H1 (cell line): ENCODE results near the gene ELL. TPM values are rescaled to one million over a fixed set of nuclear protein-coding genes. Genes with fewer than 3 reads are reported as not detected.

Experiments
- CTCF ChIA-PET: fragments of 300-600 bp; sonication (Branson Sonifier 250); formaldehyde crosslinking; loops from one replicate; lab custom pipeline; 2021; ENCODE audit not compliant: partially characterized antibody; lab: Charles Lee
- POLR2A ChIA-PET: fragments of 300-600 bp; sonication (Branson Sonifier 250); formaldehyde crosslinking; loops from one replicate; lab custom pipeline; 2021; ENCODE audit warnings: inconsistent platforms; ENCODE audit not compliant: partially characterized antibody; lab: Charles Lee
- DNase-seq, 2 experiments: peaks; one replicate each; pipeline versions ENCODE4 v3.0.0 to v3.0.0-alpha.2; 2010 to 2022; ENCODE audit warnings: low spot score in 2 of 2, low read depth in 1 of 2, mixed read lengths in 1 of 2
- FAIRE-seq: peaks from 2 replicates; lab custom pipeline; 2011; peaks lifted over from hg19 to GRCh38; lab: Jason Lieb, UNC
- H2AFZ ChIP-seq: 2 replicates; pipeline ENCODE4 v1.8.1; 2012; ENCODE audit warnings: low read length, inconsistent platforms
- H2AK5ac ChIP-seq: 2 replicates; pipeline ENCODE4 v1.6.1; 2013; ENCODE audit warnings: low read depth, low read length
- H2BK120ac ChIP-seq: replicated peaks from 2 replicates; pipeline ENCODE3; 2013; ENCODE audit warnings: low read depth, low read length, inconsistent platforms
- H2BK12ac ChIP-seq: 2 replicates; pipeline ENCODE4 v1.6.1; 2013; ENCODE audit warnings: low read depth, low read length
- H2BK15ac ChIP-seq: 2 replicates; pipeline ENCODE4 v1.6.1; 2013; ENCODE audit warnings: low read length
- H2BK20ac ChIP-seq: 2 replicates; pipeline ENCODE4 v1.6.1; 2013; ENCODE audit warnings: low read length
- H2BK5ac ChIP-seq: 2 replicates; pipeline ENCODE4 v1.6.1; 2013; ENCODE audit warnings: low read depth, low read length
- H3K14ac ChIP-seq: 2 replicates; pipeline ENCODE4 v1.6.1; 2013; ENCODE audit warnings: inconsistent platforms; ENCODE audit not compliant: insufficient read length
- H3K18ac ChIP-seq: 2 replicates; pipeline ENCODE4 v1.6.1; 2013; ENCODE audit warnings: low read length; ENCODE audit errors: extremely low read depth
- H3K23ac ChIP-seq: 2 replicates; pipeline ENCODE4 v1.6.1; 2013; ENCODE audit warnings: inconsistent platforms; ENCODE audit not compliant: insufficient read length
- H3K23me2 ChIP-seq: 2 replicates; pipeline ENCODE4 v1.6.1; 2013; ENCODE audit warnings: low read depth, low read length
- H3K27ac ChIP-seq: 2 replicates; pipeline ENCODE4 v1.6.1; 2011; ENCODE audit warnings: low read depth, low read length, inconsistent platforms
- H3K27me3 ChIP-seq, 4 experiments: replicated peaks in 1 of 4; 1 replicate in 1 of 4; 2 replicates in 3 of 4; pipeline versions ENCODE4 v1.6.1 to v1.8.1; 2011 to 2013; ENCODE audit warnings: low read length in 3 of 4, mild to moderate bottlenecking in 3 of 4, inconsistent platforms in 2 of 4, mixed read lengths in 2 of 4, moderate library complexity in 1 of 4; ENCODE audit not compliant: control insufficient read depth in 3 of 4, insufficient read depth in 3 of 4; ENCODE audit errors: extremely low read depth in 1 of 4
- H3K36me3 ChIP-seq, 4 experiments: 2 replicates each; pipeline versions ENCODE4 v1.6.1 to v1.8.1; 2011 to 2013; ENCODE audit warnings: mild to moderate bottlenecking in 4 of 4, low read length in 3 of 4, moderate library complexity in 2 of 4, control low read depth in 1 of 4, inconsistent platforms in 1 of 4; ENCODE audit not compliant: insufficient read depth in 4 of 4, control insufficient read depth in 2 of 4
- H3K4ac ChIP-seq: replicated peaks from 2 replicates; pipeline ENCODE3; 2013; ENCODE audit warnings: low read length, low read depth, mixed read lengths, inconsistent platforms; ENCODE audit not compliant: insufficient read length
- H3K4me1 ChIP-seq, 4 experiments: replicated peaks in 1 of 4; 1 replicate in 1 of 4; 2 replicates in 3 of 4; pipeline versions ENCODE4 v1.6.1 to v1.8.1; 2011 to 2013; ENCODE audit warnings: low read length in 3 of 4, inconsistent platforms in 2 of 4, mixed read lengths in 1 of 4; ENCODE audit not compliant: insufficient read depth in 4 of 4, control insufficient read depth in 3 of 4
- H3K4me2 ChIP-seq, 2 experiments: 2 replicates each; pipeline versions ENCODE4 v1.6.1 to v1.8.1; 2011 to 2013; ENCODE audit warnings: low read depth in 2 of 2, low read length in 2 of 2, control low read depth in 1 of 2, inconsistent platforms in 1 of 2, mild to moderate bottlenecking in 1 of 2; ENCODE audit not compliant: insufficient read depth in 1 of 2
- H3K4me3 ChIP-seq, 4 experiments: fragments of 200-600, 300-600 bp in 1 of 4; sonication (generic), shearing (Covaris generic), sonication (Bioruptor Twin) in 1 of 4; 2 replicates each; pipeline versions ENCODE4 v1.5.1 to v1.8.1; 2011 to 2016; ENCODE audit warnings: low read length in 4 of 4, low read depth in 3 of 4, control low read depth in 2 of 4, inconsistent platforms in 2 of 4, mild to moderate bottlenecking in 2 of 4, mixed read lengths in 1 of 4, moderate library complexity in 1 of 4; ENCODE audit not compliant: insufficient read depth in 2 of 4; ENCODE audit errors: extremely low read depth in 1 of 4
- H3K56ac ChIP-seq: replicated peaks from 2 replicates; pipeline ENCODE3; 2013; ENCODE audit warnings: low read depth, mild to moderate bottlenecking, mixed read lengths, low read length, inconsistent platforms; ENCODE audit not compliant: insufficient read length
- H3K79me1 ChIP-seq: 2 replicates; pipeline ENCODE4 v1.6.1; 2013; ENCODE audit warnings: low read depth, low read length, control low read depth
- H3K79me2 ChIP-seq, 2 experiments: 2 replicates each; pipeline versions ENCODE4 v1.6.1 to v1.8.1; 2012 to 2013; ENCODE audit warnings: low read length in 2 of 2, mild to moderate bottlenecking in 2 of 2, inconsistent platforms in 1 of 2; ENCODE audit not compliant: insufficient read depth in 2 of 2, control insufficient read depth in 1 of 2
- H3K9ac ChIP-seq, 4 experiments: replicated peaks in 1 of 4; 1 replicate in 1 of 4; 2 replicates in 3 of 4; pipeline versions ENCODE4 v1.6.1 to v1.8.1; 2011 to 2013; ENCODE audit warnings: low read depth in 3 of 4, low read length in 3 of 4, control low read depth in 2 of 4, mild to moderate bottlenecking in 2 of 4, moderate library complexity in 2 of 4, inconsistent platforms in 1 of 4; ENCODE audit errors: extremely low read depth in 1 of 4
- H3K9me3 ChIP-seq, 2 experiments: 2 replicates each; pipeline versions ENCODE4 v1.6.1 to v1.8.1; 2012 to 2013; ENCODE audit warnings: mild to moderate bottlenecking in 2 of 2, moderate library complexity in 2 of 2, control low read depth in 1 of 2, inconsistent platforms in 1 of 2, low read depth in 1 of 2, low read length in 1 of 2, mixed read lengths in 1 of 2; ENCODE audit not compliant: insufficient read depth in 2 of 2
- H4K20me1 ChIP-seq, 2 experiments: replicated peaks in 1 of 2; 2 replicates each; pipeline versions ENCODE3 to v1.8.1; 2011 to 2013; ENCODE audit warnings: inconsistent platforms in 2 of 2, low read length in 2 of 2, mild to moderate bottlenecking in 1 of 2; ENCODE audit not compliant: insufficient read depth in 2 of 2, control insufficient read depth in 1 of 2
- H4K5ac ChIP-seq: 2 replicates; pipeline ENCODE4 v1.6.1; 2013; ENCODE audit warnings: low read length, low read depth, mixed read lengths, inconsistent platforms; ENCODE audit not compliant: insufficient read length
- H4K8ac ChIP-seq: 2 replicates; pipeline ENCODE4 v1.8.0; 2013; ENCODE audit warnings: mild to moderate bottlenecking, moderate library complexity, low read length, inconsistent platforms; ENCODE audit not compliant: insufficient read depth; ENCODE audit errors: extremely low read depth
- H4K91ac ChIP-seq: replicated peaks from 2 replicates; pipeline ENCODE3; 2013; ENCODE audit warnings: low read length, mixed read lengths, inconsistent platforms; ENCODE audit not compliant: insufficient read length
- EP300 ChIP-seq, 2 experiments: IDR thresholded peaks; 1 replicate in 1 of 2; 2 replicates in 1 of 2; pipeline ENCODE4 v1.6.1; 2011 to 2012; ENCODE audit warnings: low read depth in 2 of 2, low read length in 2 of 2, mild to moderate bottlenecking in 2 of 2, borderline replicate concordance in 1 of 2, inconsistent platforms in 1 of 2, moderate library complexity in 1 of 2
- HDAC2 ChIP-seq, 2 experiments: fragments of 300-600 bp in 1 of 2; sonication (generic) in 1 of 2; IDR thresholded peaks; 2 replicates each; pipeline ENCODE4 v1.6.1; 2011 to 2012; ENCODE audit warnings: low read depth in 2 of 2, low read length in 2 of 2, mild to moderate bottlenecking in 2 of 2, moderate library complexity in 2 of 2, borderline replicate concordance in 1 of 2, inconsistent platforms in 1 of 2
- KDM4A ChIP-seq: IDR thresholded peaks from one replicate; pipeline ENCODE4 v1.7.1; 2012; ENCODE audit warnings: low read depth, mild to moderate bottlenecking, moderate library complexity, low read length, inconsistent platforms; ENCODE audit not compliant: severe bottlenecking
- POLR2AphosphoS5 ChIP-seq: IDR thresholded peaks from 2 replicates; pipeline ENCODE4 v1.6.1; 2011; ENCODE audit warnings: low read depth, low read length
- SAP30 ChIP-seq: fragments of 300-600 bp; sonication (generic); IDR thresholded peaks from 2 replicates; pipeline ENCODE4 v1.7.1; 2012; ENCODE audit warnings: low read length, moderate library complexity, mild to moderate bottlenecking, inconsistent platforms; ENCODE audit not compliant: insufficient read depth, insufficient replicate concordance
- SIN3A ChIP-seq, 2 experiments: IDR thresholded peaks in 1 of 2; conservative IDR thresholded peaks in 1 of 2; 2 replicates each; pipeline ENCODE4 v1.6.1; 2011 to 2012; ENCODE audit warnings: low read length in 2 of 2, improper control_type of control experiment in 1 of 2, low read depth in 1 of 2, mild to moderate bottlenecking in 1 of 2
- SP1 ChIP-seq: IDR thresholded peaks from 2 replicates; pipeline ENCODE4 v1.6.1; 2011; ENCODE audit warnings: low read depth, low read length
- WGBS, 2 experiments: shearing (Covaris generic) in 1 of 2; methylation state at CpG; one replicate each; pipeline versions ENCODE4 v1.1.6 to v1.1.7; 2013 to 2015; ENCODE audit warnings: low lambda C conversion rate in 2 of 2, mixed read lengths in 2 of 2, inconsistent platforms in 1 of 2, low coverage in 1 of 2, missing lambda C conversion rate in 1 of 2; ENCODE audit not compliant: insufficient replicate concordance in 2 of 2, insufficient coverage in 1 of 2, insufficient read length in 1 of 2; ENCODE audit errors: extremely low coverage in 1 of 2, missing lambda C conversion rate in 1 of 2; 5-methylcytosine and 5-hydroxymethylcytosine counted together
- polyA plus RNA-seq, 7 experiments: library from polyadenylated mRNA; depleted of rRNA in 3 of 7; stranded (reverse) in 5 of 7; unstranded in 2 of 7; fragments of >200 nt in 5 of 7; fragments of 200-250 nt in 2 of 7; gene quantifications; 1 replicate in 5 of 7; 2 replicates in 1 of 7; 4 replicates in 1 of 7; pipeline versions ENCODE4 v1.2.1 to v1.2.3, GENCODE V29; 2011 to 2013; ENCODE audit warnings: missing spikeins in 2 of 7, mixed read lengths in 2 of 7
- total RNA-seq: library from RNA; stranded (reverse); fragmentation: NEBNext Ultra II Directional; extraction: Animal tissue kit (Norgen Biotek cat#: 25700); gene quantifications from 2 replicates; pipeline ENCODE4 v1.2.1, GENCODE V29; 2021

ELL gene
- total and polyA plus RNA-seq, 2 of the 8 experiments (the other 6 are each of a cell fraction or from before 2014, with no cell fraction given): 5.2 to 10.5 TPM

GRCh38 chr19:18397242-18398202 lies 124.3 kb downstream of the ELL start, which contains the start of gene LRRC25:
Gene LRRC25 (minus strand): TSS chr19:18397622. CDS start chr19:18396963, 659 bp downstream.
- peak; percentile 51 for TF ChIP-seq SAP30
- TF ChIP-seq SIN3A (conservative IDR thresholded peaks at IDR 0.05 in 1 of 2, IDR thresholded peaks at IDR 0.05 in 1 of 2; ENCODE audit: low read depth in 1 of 2, low read length in 2 of 2): 0 out of 4 replicates have a peak, but pooled peaks have one; percentile 23 to 28
- no peak for TF ChIP-seq POLR2AphosphoS5
- peak; percentile 42 for TF ChIP-seq KDM4A
- peak in 1 of 2 experiments; percentile 8; a peak in 1 of 4 replicates for TF ChIP-seq HDAC2 (IDR thresholded peaks at IDR 0.05; ENCODE audit: borderline replicate concordance in 1 of 2, low read depth in 2 of 2, low read length in 2 of 2)
- no peak for TF ChIP-seq EP300 (IDR thresholded peaks at IDR 0.05; ENCODE audit: borderline replicate concordance in 1 of 2, low read depth in 2 of 2, low read length in 2 of 2)
- 0 out of 2 replicates have a peak, but pooled peaks have one; percentile 8 for TF ChIP-seq SP1
- no peak within 1 kb of the TSS for H3K14ac ChIP-seq
- H2BK20ac ChIP-seq: peak within 1 kb of the TSS; percentile 61; the same call in 1 of the 2 replicates
- H3K4ac ChIP-seq: peak within 1 kb of the TSS; percentile 75
- H4K91ac ChIP-seq: peak within 1 kb of the TSS; percentile 2
- no peak within 1 kb of the TSS for H3K23ac ChIP-seq
- peaks cover 0 to 12% (median 4%) of the 10 kb centered on the region in 4 experiments; a peak in 5 of 7 replicates for H3K4me1 ChIP-seq
- peak within 1 kb of the TSS; percentile 38; the same call in 1 of the 2 replicates for H3K18ac ChIP-seq
- peak within 1 kb of the TSS; percentile 75; the same call in 1 of the 2 replicates for H2BK12ac ChIP-seq
- H2AFZ ChIP-seq: peak within 1 kb of the TSS; percentile 71; the same call in 1 of the 2 replicates
- peak within 1 kb of the TSS; percentile 74; the same call in 1 of the 2 replicates for H2BK15ac ChIP-seq
- H2BK5ac ChIP-seq: peak within 1 kb of the TSS; percentile 69; the same call in 1 of the 2 replicates
- POLR2A ChIA-PET: interaction anchor here (1.4 to 3.4 kb wide), 3 partner anchors 19 to 116 kb away, joined by 3 to 12 read pairs (median 4); partner anchors contain the start of gene JUND
- H4K5ac ChIP-seq: no peak within 1 kb of the TSS
- H2AK5ac ChIP-seq: peak within 1 kb of the TSS; percentile 86; the same call in 1 of the 2 replicates
- H3K9ac ChIP-seq: no peak within 1 kb of the TSS
- H4K20me1 ChIP-seq: no peaks in the 10 kb centered on the region
- no peaks in the 10 kb centered on the region for H3K79me1 ChIP-seq
- H3K4me3 ChIP-seq: peak within 1 kb of the TSS in 3 of 4 experiments; percentile 16 to 51 (median 24); a peak in 4 of 8 replicates
- H2BK120ac ChIP-seq: no peak within 1 kb of the TSS
- H3K4me2 ChIP-seq: peak within 1 kb of the TSS; percentile 26 to 63; a peak in 3 of 4 replicates
- CTCF ChIA-PET: interaction anchor here (1.0 to 12.8 kb wide), 5 partner anchors 9 to 122 kb away, joined by 3 to 174 read pairs (median 4); partner anchors contain the start of gene GDF15
- no peak within 1 kb of the TSS for H4K8ac ChIP-seq
- no peaks in the 10 kb centered on the region for H3K79me2 ChIP-seq
- 46% methylated on average over 33 of the region's 33 CpGs; no CpG with 5 or more reads in 1 of the 2 experiments for WGBS, 2 experiments
- no peak within 1 kb of the TSS for H3K27ac ChIP-seq
- peaks cover 0 to 3% (median under 1%) of the 10 kb centered on the region in 4 experiments; a peak in 3 of 7 replicates for H3K27me3 ChIP-seq
- no peak for FAIRE-seq
- no peaks in the 10 kb centered on the region for H3K9me3 ChIP-seq
- H3K36me3 ChIP-seq: no peaks in the 10 kb centered on the region
- H3K23me2 ChIP-seq: no peaks in the 10 kb centered on the region
- H3K56ac ChIP-seq: no peak within 1 kb of the TSS
- peak in 1 of 2 experiments; percentile 91 for DNase-seq
